OCI-LY1 (cell line): ENCODE results near the gene SMIM43.

Experiments
- CTCF ChIP-seq: fragments of 200-600 bp; sonication (generic), shearing (Covaris generic); IDR thresholded peaks from 2 replicates; pipeline ENCODE4 v1.5.1; 2017; ENCODE audit warnings: mild to moderate bottlenecking, antibody characterized with exemption, low read length, moderate library complexity, mixed read lengths
- EZH2 ChIP-seq: fragments of 200-600 bp; sonication (generic), shearing (Covaris generic); IDR thresholded peaks from 2 replicates; pipeline ENCODE4 v1.8.0; 2017; ENCODE audit warnings: borderline replicate concordance, mixed run types, mild to moderate bottlenecking, antibody characterized with exemption, low read length, moderate library complexity, mixed read lengths

GRCh38 chr4:121783210-121783609, 18.2 kb upstream of the SMIM43 start:
- TF ChIP-seq CTCF (no peak), EZH2 (no peak)
